Fibroblast of villous mesenchyme (primary cell): ENCODE data around the gene TF. TPM values are rescaled to one million over a fixed set of nuclear protein-coding genes. Genes with fewer than 3 reads are reported as not detected.

Experiments used
- DNase-seq: peaks from one replicate; pipeline ENCODE4 v3.0.0-alpha.2; 2010; ENCODE audit warnings: low read depth
- H3K4me3 ChIP-seq: 2 replicates; pipeline ENCODE4 v1.5.1; 2011; ENCODE audit warnings: low read depth, mild to moderate bottlenecking, low read length
- total RNA-seq: library from RNA; depleted of rRNA; stranded (reverse); fragments of >200 nt; gene quantifications from 2 replicates; pipeline ENCODE4 v1.2.3, GENCODE V29; 2012
- TF ChIP-seq, protein P1 (sequence below): IDR thresholded peaks from 2 replicates; pipeline ENCODE4 v1.5.1; 2012; ENCODE audit warnings: low read depth, mild to moderate bottlenecking, low read length; ENCODE audit not compliant: insufficient read depth

Gene TF
- total RNA-seq, 1 donor = not detected

DNA sequence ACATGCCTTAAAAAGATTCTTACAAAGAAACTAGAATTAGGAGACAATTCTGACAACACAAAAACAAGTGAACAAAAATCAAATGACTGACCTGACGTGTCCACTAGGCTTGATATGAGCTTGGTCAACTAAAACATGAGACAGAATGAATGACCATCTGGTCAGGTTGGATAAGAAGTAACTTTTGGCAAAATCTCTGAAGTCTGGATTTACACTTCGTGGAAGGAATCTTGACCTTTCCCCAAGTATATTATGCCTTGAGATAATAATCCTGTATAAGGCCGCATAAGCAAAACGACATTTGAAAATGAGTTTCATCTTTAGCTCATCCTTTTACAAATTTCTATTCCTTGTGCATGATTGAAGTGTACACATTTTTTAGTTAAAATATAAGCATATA lies 1.1 kb upstream of the TF start:
- DNase-seq = no peak
- H3K4me3 ChIP-seq = no peak overlapping the region
- TF ChIP-seq, protein P1, sequence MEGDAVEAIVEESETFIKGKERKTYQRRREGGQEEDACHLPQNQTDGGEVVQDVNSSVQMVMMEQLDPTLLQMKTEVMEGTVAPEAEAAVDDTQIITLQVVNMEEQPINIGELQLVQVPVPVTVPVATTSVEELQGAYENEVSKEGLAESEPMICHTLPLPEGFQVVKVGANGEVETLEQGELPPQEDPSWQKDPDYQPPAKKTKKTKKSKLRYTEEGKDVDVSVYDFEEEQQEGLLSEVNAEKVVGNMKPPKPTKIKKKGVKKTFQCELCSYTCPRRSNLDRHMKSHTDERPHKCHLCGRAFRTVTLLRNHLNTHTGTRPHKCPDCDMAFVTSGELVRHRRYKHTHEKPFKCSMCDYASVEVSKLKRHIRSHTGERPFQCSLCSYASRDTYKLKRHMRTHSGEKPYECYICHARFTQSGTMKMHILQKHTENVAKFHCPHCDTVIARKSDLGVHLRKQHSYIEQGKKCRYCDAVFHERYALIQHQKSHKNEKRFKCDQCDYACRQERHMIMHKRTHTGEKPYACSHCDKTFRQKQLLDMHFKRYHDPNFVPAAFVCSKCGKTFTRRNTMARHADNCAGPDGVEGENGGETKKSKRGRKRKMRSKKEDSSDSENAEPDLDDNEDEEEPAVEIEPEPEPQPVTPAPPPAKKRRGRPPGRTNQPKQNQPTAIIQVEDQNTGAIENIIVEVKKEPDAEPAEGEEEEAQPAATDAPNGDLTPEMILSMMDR = no peak

DNA sequence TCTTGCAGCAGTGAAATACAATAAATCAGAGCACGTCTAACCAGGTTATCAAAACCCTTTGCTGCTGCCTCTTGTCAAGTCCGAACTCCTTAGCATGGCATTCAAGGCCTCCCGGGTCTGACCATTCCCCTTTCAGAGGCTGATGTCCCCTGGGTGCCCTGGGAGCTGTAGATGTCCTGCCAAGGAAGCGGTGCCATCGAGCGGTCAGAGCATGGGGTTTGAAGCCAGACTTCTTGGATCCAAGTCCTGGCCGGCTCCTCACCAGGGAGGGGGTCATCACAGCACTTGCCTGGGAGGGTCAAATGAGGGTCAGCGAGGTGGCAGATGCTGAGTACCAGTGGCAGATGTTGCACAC lies 496 bp downstream of the TF start:
- no peak for DNase-seq
- no peak overlapping the region for H3K4me3 ChIP-seq
- TF ChIP-seq, protein P1 = no peak

DNA sequence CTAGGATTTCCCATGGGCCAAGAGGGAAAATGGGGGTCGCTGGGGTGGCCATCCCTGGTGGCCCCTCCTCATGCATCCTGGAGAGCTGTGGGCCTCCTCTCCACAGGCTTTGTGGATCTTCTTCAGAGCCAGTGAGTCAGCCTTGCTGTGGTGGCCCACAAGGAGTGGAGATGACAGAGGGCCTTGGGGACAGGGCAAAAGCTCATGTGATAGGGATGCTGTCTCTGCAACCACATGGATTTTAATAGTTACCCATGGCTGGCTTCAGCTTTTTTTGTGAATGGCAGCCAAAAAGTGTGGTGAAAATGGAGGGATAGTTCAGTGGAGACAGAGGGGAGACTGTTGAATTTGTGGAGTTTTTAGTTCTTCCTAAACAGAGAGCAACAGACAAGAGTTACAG lies 1.2 kb downstream of the TF start:
- H3K4me3 ChIP-seq = no peak overlapping the region
- no peak for DNase-seq
- TF ChIP-seq, protein P1 = no peak

DNA sequence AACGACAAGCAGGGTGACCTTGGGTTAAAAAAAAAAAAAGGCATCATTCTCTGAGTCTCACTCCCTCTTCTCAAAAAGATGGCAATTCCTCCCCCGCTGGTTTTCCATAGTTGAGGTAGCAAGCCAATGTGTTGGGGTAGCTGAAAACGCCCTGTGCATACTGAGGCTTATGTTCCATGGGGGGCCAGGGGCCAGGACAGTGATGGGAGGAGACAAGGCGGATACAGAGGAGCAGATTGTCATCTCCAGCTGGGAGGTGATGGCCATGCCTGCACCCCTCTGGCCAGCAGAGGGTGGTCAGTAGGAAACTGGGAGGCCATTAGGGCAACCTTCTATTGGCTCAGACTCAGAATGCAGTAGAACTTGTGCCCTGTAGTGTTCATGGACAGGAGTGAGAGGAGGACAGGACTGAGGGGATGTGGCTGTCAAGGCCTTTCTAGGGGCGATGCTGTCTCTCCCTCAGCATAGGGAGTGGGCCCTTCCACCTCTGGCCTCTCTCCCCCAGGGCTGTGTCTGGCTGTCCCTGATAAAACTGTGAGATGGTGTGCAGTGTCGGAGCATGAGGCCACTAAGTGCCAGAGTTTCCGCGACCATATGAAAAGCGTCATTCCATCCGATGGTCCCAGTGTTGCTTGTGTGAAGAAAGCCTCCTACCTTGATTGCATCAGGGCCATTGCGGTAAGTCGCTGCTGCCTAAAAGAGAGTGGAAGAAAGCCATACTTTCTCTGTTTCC lies 1.9 kb downstream of the TF start:
- TF ChIP-seq, protein P1 = no peak
- no peak for DNase-seq
- H3K4me3 ChIP-seq = no peak overlapping the region

DNA sequence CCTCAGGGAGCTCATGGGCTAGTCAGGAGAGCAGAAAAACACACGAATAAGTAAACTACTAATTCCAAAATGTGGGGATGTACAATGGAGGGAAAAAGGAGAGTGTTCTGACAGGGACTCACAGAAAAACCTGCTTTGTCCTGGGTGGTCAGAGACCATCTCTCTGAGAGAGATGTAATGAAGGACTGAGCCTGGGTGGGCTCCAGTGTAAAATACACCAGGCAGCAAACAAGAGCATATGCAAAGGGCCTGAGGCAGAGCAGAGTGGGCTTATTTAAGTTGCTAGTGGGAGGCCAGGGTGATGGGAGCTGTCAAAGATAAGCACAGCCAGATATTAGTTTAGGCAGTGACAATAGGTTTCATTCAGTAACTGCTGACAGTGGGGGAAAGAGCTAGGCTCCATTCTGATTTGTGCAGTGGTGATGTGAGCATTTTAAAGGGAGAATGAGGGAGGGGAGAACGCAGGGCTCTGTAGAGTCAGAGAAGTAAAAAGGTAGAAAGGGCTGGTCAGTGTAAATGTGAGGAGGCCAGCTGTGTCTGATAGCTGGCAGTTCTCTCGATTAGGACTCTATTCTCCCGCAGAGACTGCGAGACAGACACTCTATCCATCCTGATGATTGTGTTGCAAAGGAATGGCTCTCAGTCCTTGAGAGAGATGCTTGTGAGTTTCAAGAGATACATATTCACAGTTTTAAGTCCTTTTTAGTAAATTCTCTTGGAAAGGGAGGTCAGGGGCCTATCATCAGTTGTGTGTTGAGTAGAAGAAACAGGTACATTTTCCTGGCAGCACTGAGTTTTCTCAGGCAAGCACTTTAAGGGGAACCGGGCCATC lies 3.5 kb downstream of the TF start:
- no peak overlapping the region for H3K4me3 ChIP-seq
- DNase-seq = no peak
- TF ChIP-seq, protein P1 = no peak

DNA sequence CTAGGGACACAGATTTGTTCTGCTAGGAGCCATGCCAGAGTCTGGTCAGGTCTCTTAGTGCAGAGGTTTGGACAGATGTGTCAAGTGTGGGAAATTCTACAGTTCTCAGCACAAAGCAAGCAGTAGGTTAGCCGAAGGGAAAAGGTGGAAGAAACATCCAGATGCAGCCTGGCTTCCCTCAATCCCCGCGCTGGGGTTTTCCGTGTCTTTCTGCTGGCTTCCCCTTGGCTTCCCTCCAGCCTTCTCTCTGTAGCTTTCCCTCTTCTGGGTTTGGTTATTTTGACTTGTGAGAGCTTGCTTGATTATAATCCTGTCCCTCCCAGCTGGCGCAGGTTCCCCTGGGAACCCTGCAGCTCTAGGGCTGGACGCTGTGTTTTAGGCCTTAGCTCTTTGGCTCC lies 4.1 kb downstream of the TF start:
- no peak overlapping the region for H3K4me3 ChIP-seq
- DNase-seq = no peak
- TF ChIP-seq, protein P1 = no peak
